ENCODE results near the gene C1orf116. TPM values are rescaled to one million over a fixed set of nuclear protein-coding genes. Genes with fewer than 3 reads are reported as not detected.

C1orf116 gene
- total and polyA plus RNA-seq, 10 of the 15 experiments (the other 5 are each of a cell fraction or from before 2014, with no cell fraction given), result 0.01 to 0.08 TPM; not detected in 8

- in situ Hi-C loops (cut with MboI), result loop anchor here (5.0 kb wide), 1 partner anchor 329 kb away; no protein-coding TSS in a partner anchor
These were observed 46.1 kb upstream of the C1orf116 start for GRCh38 chr1:207078578-207079132.

More at GRCh38 chr1:207078578-207079132, 46.1 kb upstream of the C1orf116 start:
- ChIA-PET RAD21 (ENCODE audit: unreplicated experiment) (interaction anchor here (1.3 to 2.1 kb wide), 3 partner anchors 26 to 421 kb away, joined by 3 to 7 read pairs (median 5); partner anchors contain the start of gene PFKFB2), POLR2A (interaction anchor here (0.6 kb wide), 1 partner anchor 533 kb away, joined by 3 read pairs; no protein-coding TSS in a partner anchor), CTCF (interaction anchor here (0.6 to 8.3 kb wide), 11 partner anchors 10 to 421 kb away, joined by 3 to 154 read pairs (median 3); partner anchors contain the start of genes C4BPB and PFKFB2), SMC1A (ENCODE audit: uncharacterized antibody, unreplicated experiment) (interaction anchor here (0.6 to 7.3 kb wide), 13 partner anchors 10 to 420 kb away, joined by 3 to 65 read pairs (median 3); partner anchors contain the start of genes C4BPB and YOD1)
- WGBS (ENCODE audit: insufficient coverage, insufficient replicate concordance, low lambda C conversion rate, missing lambda C conversion rate), result 61% methylated on average over 11 of the region's 11 CpGs
- Histone ChIP-seq H3K4me3 (no peak overlapping the region), H3K4me1 (ENCODE audit: control insufficient read depth, insufficient read depth, low read length) (no peaks in the 10 kb centered on the region), H4K20me1 (ENCODE audit: control insufficient read depth, insufficient read depth) (no peaks in the 10 kb centered on the region), H3K79me2 (ENCODE audit: control insufficient read depth, insufficient read depth, low read length) (no peaks in the 10 kb centered on the region), H3K27me3 (replicated peaks in 1 of 2; ENCODE audit: control insufficient read depth in 2 of 2, insufficient read depth in 2 of 2, low read length in 1 of 2) (no peaks in the 10 kb centered on the region), H3K4me2 (ENCODE audit: control insufficient read depth, insufficient read depth) (no peak overlapping the region), H2AFZ (ENCODE audit: control insufficient read depth, low read depth, low read length) (no peak overlapping the region), H3K36me3 (ENCODE audit: control insufficient read depth in 2 of 2, insufficient read depth in 2 of 2, low read length in 1 of 2) (no peaks in the 10 kb centered on the region), H3K9me3 (replicated peaks; ENCODE audit: control insufficient read depth, insufficient read depth, low read length) (no peaks in the 10 kb centered on the region), H3K9ac (ENCODE audit: control insufficient read depth, insufficient read depth, low read length) (no peak overlapping the region), H3K27ac (ENCODE audit: control insufficient read depth, insufficient read depth) (no peak overlapping the region)
- intact Hi-C loops (cut with micrococcal nuclease; ENCODE audit: unreplicated experiment), result loop anchor here (1.0 to 5.0 kb wide), 3 partner anchors 36 to 95 kb away; no protein-coding TSS in a partner anchor
- TF ChIP-seq E2F8 (IDR thresholded peaks at IDR 0.05; ENCODE audit: low read depth, partially characterized antibody) (no peak), NFYA (IDR thresholded peaks at IDR 0.05; ENCODE audit: borderline replicate concordance, low read depth, low read length) (no peak), JUND (IDR thresholded peaks at IDR 0.05; ENCODE audit: low read depth, low read length) (no peak), TAF1 (IDR thresholded peaks at IDR 0.05; ENCODE audit: borderline replicate concordance, low read depth, low read length) (no peak), LARP7 (IDR thresholded peaks at IDR 0.05) (no peak), ZBTB33 (IDR thresholded peaks at IDR 0.05) (no peak), ZNF592 (IDR thresholded peaks at IDR 0.05) (no peak), DPF2 (IDR thresholded peaks at IDR 0.05) (no peak)
- no TSS peak for BruUV-seq (replicated peaks)
- ATAC-seq (no peak), DNase-seq (ENCODE audit: low read depth, low spot score) (no peak), FAIRE-seq (no peak)
